Measurements from ENCODE around the gene WDR19. TPM values are rescaled to one million over a fixed set of nuclear protein-coding genes. Genes with fewer than 3 reads are reported as not detected.

Gene WDR19
- total RNA-seq, 1 donor from 2014 or later = 24.8 TPM

GRCh38 chr4:39330353-39330752, 148.0 kb downstream of the WDR19 start:
- H3K4me3 ChIP-seq (ENCODE audit: low read depth, low read length) = no peak overlapping the region
- no peak for TF ChIP-seq CTCF (IDR thresholded peaks at IDR 0.05; ENCODE audit: insufficient read depth, low read length, poor library complexity, severe bottlenecking)
- no peaks in the 10 kb centered on the region for H3K27me3 ChIP-seq (ENCODE audit: control insufficient read depth, insufficient read depth, low read length)
- DNase-seq (ENCODE audit: low read depth) = no peak
- H3K36me3 ChIP-seq (ENCODE audit: control insufficient read depth, insufficient read depth, low read length) = no peaks in the 10 kb centered on the region

GRCh38 chr4:39331191-39331590, 148.9 kb downstream of the WDR19 start:
- Histone ChIP-seq H3K4me3 (ENCODE audit: low read depth, low read length) (no peak overlapping the region), H3K36me3 (ENCODE audit: control insufficient read depth, insufficient read depth, low read length) (no peaks in the 10 kb centered on the region), H3K27me3 (ENCODE audit: control insufficient read depth, insufficient read depth, low read length) (no peaks in the 10 kb centered on the region)
- DNase-seq (ENCODE audit: low read depth) = no peak
- TF ChIP-seq CTCF (IDR thresholded peaks at IDR 0.05; ENCODE audit: insufficient read depth, low read length, poor library complexity, severe bottlenecking) = no peak

Other genes with a start within 250 kb of the WDR19 start
- 2.0 and 5.2 TPM in 2 replicates for gene TMEM156, start 150.1 kb upstream of the WDR19 start, total RNA-seq
- gene KLHL5, start 120.3 kb upstream of the WDR19 start, total RNA-seq = 56.2 and 57.1 TPM in 2 replicates
- gene RFC1, start 183.8 kb downstream of the WDR19 start, total RNA-seq = 32.6 and 42.1 TPM in 2 replicates
- gene KLB, start 224.4 kb downstream of the WDR19 start, total RNA-seq = 0.07 and 0.21 TPM in 2 replicates

Data from kidney epithelial cell (primary cell).